Measurements from ENCODE around the gene CRYGS.
"Not testable (repeated sequence)": the region's sequence is repeated elsewhere in the genome, so short reads cannot be mapped to it uniquely, and the experiment has no call there.

The CRYGS gene

DNA sequence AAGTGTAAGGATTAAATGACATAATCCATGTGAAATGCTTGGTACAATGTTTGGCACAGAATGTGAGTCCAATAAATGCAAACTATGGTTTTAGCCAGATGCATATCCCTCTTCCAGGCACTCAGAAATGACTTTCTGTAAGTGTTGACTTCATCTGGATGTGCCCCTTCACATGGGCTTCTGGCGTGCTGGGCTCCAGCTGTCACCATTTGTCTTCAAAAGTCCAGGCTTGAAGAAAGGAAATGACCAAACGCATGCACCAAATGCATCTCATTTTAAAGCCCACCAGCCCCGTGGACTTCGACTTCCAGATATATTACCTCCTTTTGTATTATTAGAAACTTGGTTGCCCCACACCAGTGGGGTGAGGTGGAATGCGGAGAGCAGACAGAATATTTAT, 23.7 kb downstream of the CRYGS start:
- no peak for DNase-seq (ENCODE audit: extremely low read depth in 1 of 2, low read depth in 1 of 2)

- DNase-seq (ENCODE audit: extremely low read depth in 1 of 2, low read depth in 1 of 2) = peak; percentile 24 to 40
These were observed 25.0 kb downstream of the CRYGS start for GRCh38 chr3:186519021-186519658.

GRCh38 chr3:186517218-186517617, 27.0 kb downstream of the CRYGS start:
- no peak for DNase-seq (ENCODE audit: extremely low read depth in 1 of 2, low read depth in 1 of 2)

GRCh38 chr3:186516646-186517045, 27.5 kb downstream of the CRYGS start:
- no peak for DNase-seq (ENCODE audit: extremely low read depth in 1 of 2, low read depth in 1 of 2)

DNA sequence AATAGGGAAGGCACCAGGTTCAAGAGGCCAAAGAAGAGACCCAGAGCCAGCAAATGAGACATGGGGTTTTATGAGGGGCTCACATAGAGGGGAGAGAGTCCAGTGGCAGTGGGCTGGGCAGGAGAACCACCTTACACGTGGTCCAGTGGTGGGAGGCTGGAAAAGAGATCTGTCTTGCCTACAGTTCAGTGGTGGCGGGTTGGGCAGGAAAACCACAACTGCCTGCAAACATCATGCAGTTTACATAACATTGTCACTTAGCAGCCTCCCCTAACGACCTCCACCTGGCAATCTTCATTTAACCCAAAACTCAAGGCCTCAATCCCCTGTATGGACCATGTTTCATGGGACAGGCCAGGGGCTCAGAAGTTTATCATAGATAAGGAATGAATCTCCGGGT, 29.1 kb downstream of the CRYGS start:
- no peak for DNase-seq (ENCODE audit: extremely low read depth in 1 of 2, low read depth in 1 of 2)

DNA sequence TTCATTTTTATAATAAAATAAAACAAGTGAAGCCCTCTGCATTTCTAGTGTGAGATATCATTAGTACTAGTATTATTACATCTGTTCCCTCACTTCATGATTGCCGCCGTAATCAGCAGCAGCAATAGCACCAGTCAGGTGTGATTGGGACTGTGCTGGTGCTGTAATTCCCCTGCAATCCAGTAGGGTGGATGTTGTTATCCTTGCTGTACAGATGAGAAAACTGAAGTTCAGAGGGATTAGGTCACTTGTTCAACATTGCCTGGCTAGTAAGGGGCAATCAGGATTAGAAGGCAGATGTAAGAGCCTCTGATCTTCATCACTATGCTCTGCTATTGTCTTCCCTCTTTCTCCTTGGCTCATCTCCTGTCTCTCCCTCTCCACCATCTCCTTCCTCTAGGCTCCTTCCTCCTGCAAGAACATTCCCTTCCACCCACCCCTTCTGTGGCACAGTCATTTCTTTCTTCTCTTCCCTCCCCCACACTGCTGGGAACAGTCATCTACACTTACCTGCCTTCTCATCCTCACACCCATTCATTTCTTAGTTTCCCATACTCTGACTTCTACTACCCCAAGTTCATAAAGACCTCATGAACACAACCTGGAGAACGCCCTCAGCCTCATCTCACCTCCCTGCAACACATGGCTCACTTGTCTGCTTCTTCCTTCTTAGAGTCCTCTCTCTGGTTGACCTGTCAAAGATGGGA, 29.7 kb downstream of the CRYGS start:
- DNase-seq (ENCODE audit: extremely low read depth in 1 of 2, low read depth in 1 of 2) = no peak

GRCh38 chr3:186513386-186513785, 30.8 kb downstream of the CRYGS start:
- DNase-seq (ENCODE audit: extremely low read depth in 1 of 2, low read depth in 1 of 2) = no peak

DNA sequence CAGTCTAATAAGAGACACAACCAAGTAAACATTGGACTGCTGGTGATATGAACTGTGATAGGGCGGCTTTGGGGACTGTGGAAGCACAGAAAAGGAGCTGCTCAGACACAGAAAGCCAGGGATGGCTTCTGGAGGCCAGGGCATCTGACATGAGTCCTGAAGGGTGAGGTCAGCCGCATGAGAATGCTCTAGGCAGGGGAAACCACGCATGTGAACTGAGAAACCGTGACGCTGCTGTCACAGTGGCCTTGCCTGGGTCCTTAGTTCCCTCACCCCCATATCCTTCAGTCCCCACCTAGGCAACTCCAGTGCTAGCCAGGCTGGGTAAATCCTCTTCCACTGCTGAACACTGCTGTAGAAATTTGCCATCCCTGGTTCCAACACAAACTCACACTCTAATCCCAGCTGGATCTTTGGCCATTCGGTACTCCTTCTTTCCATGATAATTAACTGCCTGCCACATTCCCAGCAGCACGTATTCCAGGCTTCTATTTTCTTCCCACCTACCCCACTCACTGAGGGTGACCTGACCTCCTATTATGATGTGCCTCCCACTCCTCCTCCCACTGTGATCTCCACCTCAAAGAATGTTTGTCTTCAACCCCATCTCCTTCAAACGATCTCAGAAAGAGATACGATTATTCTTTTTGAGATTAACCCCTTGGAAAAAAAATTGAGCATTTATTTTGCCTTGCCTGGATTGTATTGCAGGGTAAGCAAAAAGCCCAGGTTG, 31.4 kb downstream of the CRYGS start:
- no peak for DNase-seq (ENCODE audit: extremely low read depth in 1 of 2, low read depth in 1 of 2)

DNA sequence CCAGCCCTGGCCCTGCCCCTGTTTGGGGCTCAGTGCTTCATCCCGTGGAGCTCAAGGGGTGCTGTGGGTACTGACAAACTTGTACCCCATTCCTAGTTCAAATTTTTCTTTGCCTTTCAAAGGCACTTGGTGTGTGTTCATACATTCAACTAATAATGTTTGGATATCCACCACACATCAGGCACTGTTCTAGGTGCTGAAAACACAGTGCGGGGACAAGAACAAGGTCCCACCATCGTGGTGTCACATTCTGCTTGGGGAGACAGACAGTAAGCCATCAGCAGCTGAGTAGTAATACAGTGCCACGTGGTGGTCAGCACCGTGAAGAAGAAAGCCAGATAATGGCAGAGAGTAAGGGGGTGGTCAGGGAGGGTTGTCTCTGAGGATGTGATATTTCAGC, 32.5 kb downstream of the CRYGS start:
- no peak for DNase-seq (ENCODE audit: extremely low read depth in 1 of 2, low read depth in 1 of 2)

- DNase-seq (ENCODE audit: extremely low read depth in 1 of 2, low read depth in 1 of 2) = no peak
These were observed 32.9 kb downstream of the CRYGS start for GRCh38 chr3:186511245-186511644.

DNA sequence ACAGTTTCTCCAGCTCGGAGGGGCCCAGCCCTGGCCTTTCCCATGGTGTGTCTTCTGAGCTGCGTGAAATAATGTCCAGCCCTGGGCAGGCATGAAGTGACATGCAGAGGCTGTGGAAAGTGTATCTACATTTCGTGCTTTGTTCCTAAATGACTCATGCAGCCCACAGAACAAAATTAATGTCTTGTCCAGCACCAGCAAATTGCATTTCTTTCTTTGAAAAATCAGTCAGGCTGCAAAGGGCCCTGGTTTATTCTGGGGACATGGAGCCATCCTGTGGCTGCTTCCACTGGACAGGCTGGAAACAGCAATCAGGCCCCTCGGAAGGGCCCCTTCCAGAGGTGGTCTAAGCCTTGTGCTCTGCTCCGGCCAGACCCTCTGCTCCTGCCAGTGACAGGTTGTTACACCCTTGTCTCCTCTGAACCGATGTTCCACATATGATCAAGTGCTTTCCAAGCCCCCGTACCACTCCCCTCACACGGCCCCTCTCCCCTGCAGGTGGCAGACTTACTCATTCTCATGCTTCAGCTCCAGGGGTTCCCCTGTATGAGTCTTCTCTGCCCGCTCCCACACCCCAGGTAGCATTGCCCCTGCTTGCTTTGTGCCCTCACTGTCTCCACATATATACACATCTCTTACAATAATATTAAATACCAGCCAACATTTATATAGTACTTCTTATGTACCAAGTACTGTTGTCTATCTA, 33.7 kb downstream of the CRYGS start:
- no peak for DNase-seq (ENCODE audit: extremely low read depth in 1 of 2, low read depth in 1 of 2)

- DNase-seq (ENCODE audit: extremely low read depth in 1 of 2, low read depth in 1 of 2) = no peak
These were observed 34.8 kb downstream of the CRYGS start for GRCh38 chr3:186509423-186509822.

DNA sequence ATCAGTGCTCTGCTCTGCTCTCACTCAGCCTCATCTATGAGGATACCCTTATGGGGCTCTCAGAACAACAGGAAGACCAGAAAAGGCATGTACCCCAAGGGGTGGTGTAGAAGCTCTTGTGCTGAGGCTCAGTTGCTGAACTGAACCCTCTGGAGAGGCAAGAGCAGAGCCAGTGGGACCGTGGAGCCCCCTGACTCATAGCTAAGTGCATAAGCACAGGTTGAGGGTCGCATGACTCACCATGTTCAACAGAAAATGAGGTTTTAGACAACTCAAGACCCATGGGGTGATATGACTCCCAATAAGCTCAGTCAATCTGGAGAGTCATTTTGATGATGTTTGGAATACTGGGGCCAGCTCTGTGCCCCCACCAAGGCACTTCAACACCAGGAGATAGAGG, 37.3 kb downstream of the CRYGS start:
- no peak for DNase-seq (ENCODE audit: extremely low read depth in 1 of 2, low read depth in 1 of 2)

DNA sequence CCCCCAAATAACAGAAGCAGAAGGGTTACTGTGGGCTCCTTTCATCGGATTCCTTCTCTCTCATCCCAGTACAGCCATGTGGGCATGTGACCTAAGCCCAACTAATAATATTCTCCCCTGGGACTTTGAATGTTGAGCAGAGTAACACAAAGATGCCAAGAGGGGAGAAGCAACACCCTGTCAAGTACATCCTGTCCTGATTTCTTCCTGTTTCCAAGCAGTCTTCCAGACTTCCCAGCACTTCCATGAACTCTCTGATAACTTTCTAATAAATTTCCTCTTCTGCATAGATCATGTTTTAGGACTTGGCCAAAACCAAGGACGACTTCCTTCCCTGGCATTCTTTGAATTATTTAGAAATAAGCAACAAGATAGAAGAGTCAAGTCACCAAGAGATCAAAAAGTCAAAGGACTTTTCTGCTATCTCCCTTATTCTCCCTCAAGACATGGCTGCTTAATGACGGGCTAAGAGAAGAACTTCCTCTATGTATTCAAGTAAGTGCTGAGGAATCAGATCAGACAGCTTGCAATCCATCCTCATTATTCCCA, 37.9 kb downstream of the CRYGS start:
- DNase-seq (ENCODE audit: extremely low read depth in 1 of 2, low read depth in 1 of 2) = no peak

DNA sequence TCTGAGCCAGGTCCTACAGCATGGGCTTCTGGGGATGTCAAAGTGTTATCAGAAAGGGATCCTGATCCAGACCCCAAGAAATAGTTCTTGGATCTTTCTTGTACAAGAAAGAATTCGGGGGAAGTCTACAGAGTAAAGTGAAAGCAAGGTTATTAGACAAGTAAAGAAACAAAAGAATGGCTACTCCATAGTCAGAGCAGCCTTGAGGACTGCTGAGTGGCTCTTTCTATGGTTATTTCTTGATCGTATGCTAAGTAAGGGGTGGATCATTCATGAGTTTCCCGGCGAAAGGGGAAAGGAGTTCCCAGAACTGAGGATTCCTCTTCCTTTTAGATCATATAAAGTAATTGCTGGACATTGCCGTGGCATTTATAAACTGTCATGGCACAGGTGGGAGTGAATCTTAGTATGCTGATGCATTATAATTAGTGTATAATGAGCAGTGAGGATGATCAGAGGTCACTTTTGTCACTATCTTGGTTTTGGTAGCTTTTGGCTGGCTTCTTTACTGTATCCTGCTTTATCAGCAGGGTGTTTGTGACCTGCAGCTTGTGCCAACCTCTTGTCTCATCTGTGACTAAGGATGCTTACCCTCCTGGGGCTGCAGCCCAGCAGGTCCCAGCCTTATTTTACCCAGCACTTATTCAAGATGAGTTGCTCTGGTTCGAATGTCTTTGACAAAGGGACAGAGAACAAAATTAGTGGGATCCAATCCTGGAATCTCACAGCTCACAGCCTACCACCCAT, 41.0 kb downstream of the CRYGS start:
- DNase-seq (ENCODE audit: extremely low read depth in 1 of 2, low read depth in 1 of 2) = no peak

DNA sequence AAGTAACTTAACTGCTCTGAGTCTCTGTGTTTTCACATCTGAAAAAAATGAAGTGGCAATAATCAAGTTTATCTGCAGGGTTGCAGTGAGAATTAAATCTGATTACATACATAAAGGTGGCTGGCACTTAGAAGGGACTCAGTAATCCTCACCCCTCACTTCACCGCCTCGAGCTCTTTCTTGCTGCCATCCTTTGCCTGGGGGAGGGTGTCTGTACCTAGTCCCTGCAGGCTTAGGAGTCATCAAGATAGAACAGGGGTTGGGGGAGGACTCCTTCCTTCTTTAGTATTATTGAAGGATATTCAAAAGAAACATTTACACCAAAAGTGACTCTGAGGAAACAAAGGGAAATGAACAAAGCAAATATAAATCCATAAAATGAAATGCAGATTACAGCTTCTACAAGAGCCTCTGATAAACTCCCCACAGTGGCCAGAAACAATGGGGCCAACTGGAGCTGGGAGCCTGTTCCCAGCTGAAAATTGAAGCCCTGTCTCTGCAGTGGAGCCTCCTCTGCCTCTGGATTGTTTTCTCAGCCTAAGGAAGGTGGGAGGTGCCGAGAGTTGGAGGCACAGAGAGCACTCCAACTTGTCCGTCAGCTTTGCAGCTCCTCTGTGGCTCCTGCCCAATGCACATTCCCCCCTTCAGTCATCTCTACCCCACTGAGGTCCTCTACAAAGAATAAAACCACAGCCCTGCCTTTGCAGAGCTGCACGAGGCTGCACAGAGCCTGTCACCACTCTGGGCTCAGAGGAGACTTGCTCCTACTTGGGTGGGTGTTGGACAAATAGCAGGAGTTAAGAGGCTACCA, 41.8 kb downstream of the CRYGS start:
- DNase-seq (ENCODE audit: extremely low read depth in 1 of 2, low read depth in 1 of 2) = no peak

GRCh38 chr3:186499949-186500348, 44.2 kb downstream of the CRYGS start:
- not testable (repeated sequence) for DNase-seq (ENCODE audit: extremely low read depth in 1 of 2, low read depth in 1 of 2)

DNA sequence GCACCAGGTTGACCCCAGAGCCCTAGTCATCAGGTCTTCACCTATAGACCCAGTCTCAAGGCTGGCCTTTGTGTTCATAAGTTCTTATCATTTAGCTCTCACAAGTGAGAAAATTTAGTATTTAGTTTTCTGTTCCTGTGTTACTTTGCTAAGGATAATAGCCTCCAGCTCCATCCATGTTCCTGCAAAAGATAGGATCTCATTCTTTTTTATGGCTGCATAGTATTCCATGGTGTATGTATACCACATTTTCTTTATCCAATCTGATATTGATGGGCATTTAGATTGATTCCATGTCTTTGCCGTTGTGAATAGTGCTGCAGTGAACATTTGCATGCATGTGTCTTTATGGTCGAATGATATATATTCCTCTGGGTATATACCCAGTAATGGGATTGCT, 46.2 kb downstream of the CRYGS start:
- DNase-seq (ENCODE audit: extremely low read depth in 1 of 2, low read depth in 1 of 2) = not testable (repeated sequence)

GRCh38 chr3:186497608-186498007, 46.6 kb downstream of the CRYGS start:
- no peak for DNase-seq (ENCODE audit: extremely low read depth in 1 of 2, low read depth in 1 of 2)

DNA sequence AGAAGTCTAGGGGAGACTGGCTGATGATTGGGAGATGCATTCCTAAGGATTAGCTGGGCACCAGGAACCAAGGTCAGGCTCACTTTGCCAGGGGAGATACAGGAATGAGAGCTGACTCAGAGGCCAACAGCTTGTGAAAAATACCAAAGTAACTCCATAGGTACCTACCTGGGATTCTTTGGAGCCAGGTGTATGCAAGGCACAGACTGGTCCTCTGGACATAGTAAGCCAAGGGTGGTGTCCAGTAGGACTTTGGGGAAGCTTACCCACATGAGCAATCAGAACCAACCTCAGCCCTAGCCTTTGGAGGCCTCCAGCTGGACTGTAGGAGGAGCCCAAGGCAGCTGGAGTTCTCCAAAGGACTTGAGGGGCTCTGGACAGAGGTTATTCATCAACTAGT, 47.5 kb downstream of the CRYGS start:
- DNase-seq (ENCODE audit: extremely low read depth in 1 of 2, low read depth in 1 of 2) = no peak
